Mesenteric fat pad (tissue), 1 donor: ENCODE measurements around the gene LCP1. TPM values are rescaled to one million over a fixed set of nuclear protein-coding genes. Genes with fewer than 3 reads are reported as not detected.
"Not testable (repeated sequence)": the region's sequence is repeated elsewhere in the genome, so short reads cannot be mapped to it uniquely, and the experiment has no call there.

Source experiments
- DNase-seq: peaks from one replicate; pipeline ENCODE4 v3.0.0-alpha.2; 2020; ENCODE audit warnings: low spot score
- long read RNA-seq: library from polyadenylated mRNA; unstranded; transcript quantifications from one replicate; pipeline ENCODE4 v2.0.0, GENCODE V29; 2020
- total RNA-seq: library from RNA; stranded (reverse); fragmentation: NEBNext Ultra II Directional; extraction: Animal tissue kit (Norgen Biotek cat#: 25700); gene quantifications from one replicate; pipeline ENCODE4 v1.2.1, GENCODE V29; 2021
- donor health status: DM: yes; HTN: yes; CAD: no.

LCP1 gene, protein sequence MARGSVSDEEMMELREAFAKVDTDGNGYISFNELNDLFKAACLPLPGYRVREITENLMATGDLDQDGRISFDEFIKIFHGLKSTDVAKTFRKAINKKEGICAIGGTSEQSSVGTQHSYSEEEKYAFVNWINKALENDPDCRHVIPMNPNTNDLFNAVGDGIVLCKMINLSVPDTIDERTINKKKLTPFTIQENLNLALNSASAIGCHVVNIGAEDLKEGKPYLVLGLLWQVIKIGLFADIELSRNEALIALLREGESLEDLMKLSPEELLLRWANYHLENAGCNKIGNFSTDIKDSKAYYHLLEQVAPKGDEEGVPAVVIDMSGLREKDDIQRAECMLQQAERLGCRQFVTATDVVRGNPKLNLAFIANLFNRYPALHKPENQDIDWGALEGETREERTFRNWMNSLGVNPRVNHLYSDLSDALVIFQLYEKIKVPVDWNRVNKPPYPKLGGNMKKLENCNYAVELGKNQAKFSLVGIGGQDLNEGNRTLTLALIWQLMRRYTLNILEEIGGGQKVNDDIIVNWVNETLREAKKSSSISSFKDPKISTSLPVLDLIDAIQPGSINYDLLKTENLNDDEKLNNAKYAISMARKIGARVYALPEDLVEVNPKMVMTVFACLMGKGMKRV
- total RNA-seq: 195 TPM
- long read RNA-seq, transcript LCP1-201 (16 exons, 3,787 nt): major isoform, 34 of 80 reads
- long read RNA-seq, partial matches to known transcripts: 20 of 80 reads
- long read RNA-seq, other reads (novel, unspliced or antisense): 22 of 80 reads

DNA sequence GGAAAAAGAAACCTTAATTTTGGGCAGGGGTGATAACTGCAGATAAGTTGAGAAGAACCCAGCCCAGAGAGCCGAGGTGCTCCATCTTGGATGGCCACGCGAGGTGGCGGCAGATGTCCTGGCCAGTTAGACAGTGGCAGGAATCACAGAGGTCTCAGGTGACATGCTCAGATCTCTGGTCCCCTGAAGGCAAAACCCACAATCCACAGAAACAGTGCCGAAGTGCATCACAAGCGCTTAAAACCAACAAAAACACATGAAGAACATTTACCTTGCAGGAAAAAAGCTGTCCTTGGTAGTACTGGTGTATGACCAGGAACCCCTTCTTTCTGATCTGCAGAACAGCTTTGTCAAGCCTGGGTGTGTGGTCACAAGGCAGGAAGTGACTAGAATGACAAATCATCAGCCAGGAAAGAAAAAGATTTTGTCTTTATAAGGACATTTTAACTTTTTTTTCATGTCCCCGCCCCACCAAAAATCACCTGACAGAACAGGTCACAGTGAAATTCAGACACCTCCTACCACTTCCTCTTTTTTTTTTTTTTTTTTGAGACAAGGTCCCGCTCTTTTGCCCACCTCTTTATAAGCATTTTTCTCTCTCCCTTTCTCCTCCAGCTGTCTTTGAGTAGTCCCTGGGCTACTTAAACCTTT lies at the start of gene LCP1:
TSS of gene LCP1 (minus strand) at position 338 of the 651 bp plus-strand sequence. CDS start 22,515 bp downstream, outside the sequence.
- no peak for DNase-seq

DNA sequence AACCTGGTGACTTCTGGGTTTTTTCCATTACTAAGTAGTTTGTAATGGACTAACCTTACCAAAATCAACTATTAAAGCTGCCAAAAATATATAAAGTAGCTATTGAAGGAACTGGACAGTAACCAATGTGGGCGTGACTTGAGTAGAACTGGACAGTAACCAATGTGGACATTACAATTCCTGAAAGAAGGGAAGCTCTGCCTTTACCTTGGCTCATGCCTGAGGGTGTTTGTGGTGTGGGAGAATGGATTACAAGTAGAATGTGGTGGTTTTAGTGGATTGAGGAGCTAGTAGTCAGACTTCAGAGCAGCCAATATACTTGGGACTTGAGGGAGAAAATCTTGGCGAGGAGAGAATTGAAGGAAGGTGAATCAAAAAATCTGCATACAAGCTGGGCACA lies 47.3 kb upstream of the LCP1 start:
- DNase-seq: no peak

DNA sequence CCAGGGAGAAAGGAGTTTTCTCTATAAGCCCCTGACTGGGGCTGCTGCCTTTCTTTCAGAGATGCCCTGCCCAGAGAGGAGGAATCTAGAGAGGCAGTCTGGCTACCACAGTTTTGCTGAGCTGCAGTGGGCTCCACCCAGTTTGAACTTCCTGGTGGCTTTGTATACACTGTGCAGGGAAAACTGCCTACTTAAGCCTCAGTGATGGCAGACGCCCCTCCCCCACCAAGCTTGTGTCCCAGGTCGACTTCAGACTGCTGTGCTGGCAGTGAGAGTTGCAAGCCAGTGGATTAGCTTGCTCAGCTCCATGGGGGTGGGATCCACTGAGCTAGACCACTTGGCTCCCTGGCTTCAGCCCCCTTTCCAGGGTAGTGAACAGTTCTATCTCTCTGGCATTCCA lies 38.3 kb upstream of the LCP1 start:
- DNase-seq: not testable (repeated sequence)

DNA sequence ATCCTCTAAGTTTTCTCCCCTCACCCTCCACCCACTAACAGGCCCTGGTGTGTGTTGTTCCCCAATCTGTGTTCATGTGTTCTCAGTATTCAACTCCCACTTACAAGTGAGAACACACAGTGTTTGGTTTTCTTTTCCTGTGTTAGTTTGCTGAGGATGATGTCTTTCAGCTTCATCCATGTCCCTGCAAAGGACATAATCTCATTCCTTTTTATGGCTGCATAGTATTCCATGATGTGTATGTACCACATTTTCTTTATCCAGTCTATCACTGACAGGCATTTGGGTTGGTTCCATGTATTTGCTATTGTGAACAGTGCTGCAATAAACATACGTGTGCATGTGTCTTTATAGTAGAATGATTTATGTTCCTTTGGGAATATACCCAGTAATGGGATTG lies 32.8 kb upstream of the LCP1 start:
- not testable (repeated sequence) for DNase-seq

DNA sequence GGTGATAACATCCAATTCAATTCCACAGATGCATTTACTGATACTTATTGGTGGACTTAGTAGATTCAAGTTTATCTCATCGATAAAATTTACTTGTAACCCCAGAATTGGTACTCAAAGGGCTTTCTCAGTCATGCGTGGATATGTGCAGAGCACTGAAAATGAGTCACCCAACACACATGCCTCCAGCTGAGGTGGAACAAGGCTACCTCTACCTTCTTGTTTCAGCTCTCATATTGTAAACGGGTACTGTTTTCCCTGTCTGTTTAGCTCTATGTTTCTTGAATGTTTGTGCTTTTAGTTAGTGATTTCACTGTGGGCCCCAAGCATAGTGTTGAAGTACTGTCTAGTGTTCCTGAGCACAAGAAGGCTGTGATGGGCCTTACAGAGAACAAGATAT lies 31.3 kb upstream of the LCP1 start:
- no peak for DNase-seq

DNA sequence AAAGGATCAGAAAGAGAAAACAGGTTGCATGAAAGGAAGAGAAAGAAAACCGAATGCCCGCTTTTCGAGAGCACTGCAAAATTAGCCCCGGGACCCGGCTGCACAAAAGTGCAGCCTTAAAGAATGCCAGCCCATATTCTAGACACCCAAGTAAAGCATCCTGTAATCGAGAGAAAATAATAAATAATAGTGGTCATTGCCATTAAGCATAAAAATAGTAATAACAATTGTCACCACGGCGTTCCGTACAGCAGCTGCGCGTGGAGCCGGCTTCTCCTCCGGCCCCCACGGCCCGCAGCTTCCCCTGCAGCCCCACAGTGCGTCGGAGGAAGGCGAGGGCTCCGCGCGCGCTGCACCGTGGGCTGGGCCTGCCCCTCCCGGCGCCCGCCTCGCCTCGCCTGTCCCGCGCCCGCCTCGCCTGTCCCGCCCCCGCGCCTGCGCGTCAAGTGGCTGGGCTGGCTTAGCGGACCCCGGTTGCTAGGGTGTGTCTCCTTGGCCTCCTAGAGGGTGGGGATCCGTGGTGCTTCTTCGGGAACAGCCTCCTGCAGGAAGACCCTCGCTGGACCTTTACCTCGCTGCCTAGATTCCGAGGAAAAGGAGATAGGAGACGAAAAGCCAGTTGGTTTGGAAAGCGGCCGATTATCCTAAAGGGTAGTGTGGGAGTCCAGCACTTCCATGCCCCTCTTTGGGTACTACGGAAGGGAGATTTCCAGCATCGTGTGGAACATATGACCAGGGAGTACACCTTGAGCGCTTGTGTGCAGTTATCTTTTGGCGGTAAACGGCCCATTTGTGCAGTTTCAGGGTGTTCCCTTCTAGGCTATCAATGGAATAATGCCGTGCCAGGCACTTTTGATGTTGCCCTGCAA lies 29.7 kb upstream of the LCP1 start, which contains the start of gene LRRC63:
TSS of gene LRRC63 (plus strand) at position 446 of the 869 bp plus-strand sequence. CDS start 1,107 bp downstream, outside the sequence.
- peak; percentile 94 for DNase-seq

DNA sequence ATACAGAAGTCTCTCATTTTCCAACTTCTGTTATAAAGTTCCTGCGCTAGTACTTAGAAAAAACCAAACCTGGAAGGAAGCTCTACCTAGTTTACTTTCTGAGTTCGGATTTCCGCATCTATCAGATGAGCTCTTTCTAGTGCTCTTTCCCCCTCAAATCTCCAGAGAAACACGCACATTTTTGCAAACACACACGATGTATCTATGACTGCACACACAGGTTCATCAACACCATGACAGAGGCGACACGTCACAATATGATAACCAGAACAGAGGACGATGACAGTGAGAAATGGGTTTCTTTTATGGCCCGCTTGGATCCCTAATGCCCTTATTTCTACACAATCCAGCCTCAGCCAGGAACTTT lies 29.1 kb upstream of the LCP1 start:
- no peak for DNase-seq

DNA sequence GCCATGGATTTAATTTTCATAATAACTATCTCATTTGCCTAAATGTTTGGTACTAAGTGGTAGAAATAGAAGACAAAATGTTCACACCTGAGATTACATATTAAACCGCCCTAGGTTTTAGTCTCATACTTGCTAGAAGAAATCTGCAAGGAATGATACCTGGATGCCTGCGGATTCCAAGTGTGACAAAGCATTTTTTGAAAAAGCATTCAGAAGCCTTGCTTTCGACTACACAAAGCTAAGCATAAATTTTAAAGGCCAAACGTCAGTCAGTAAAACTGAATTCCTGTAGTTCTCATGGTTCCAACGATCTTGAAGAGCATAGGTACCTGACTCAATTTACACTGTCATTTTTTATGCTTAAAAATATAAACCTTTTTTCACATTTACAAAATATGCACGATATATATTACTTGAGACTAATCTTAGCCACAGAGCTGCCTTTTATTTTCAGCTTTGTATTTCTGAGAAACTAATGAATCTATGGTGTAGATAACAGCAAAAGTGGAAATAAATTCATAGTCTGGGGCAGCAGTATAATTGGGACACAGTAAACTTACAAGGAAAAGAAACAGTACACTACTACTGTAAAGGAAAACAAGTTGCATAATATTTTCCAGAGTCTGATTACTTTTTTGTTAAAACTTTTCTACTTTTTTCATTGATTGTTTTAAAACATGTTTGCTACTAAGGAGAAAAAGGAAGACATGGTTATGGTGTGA lies 28.5 kb upstream of the LCP1 start:
- DNase-seq: no peak

DNA sequence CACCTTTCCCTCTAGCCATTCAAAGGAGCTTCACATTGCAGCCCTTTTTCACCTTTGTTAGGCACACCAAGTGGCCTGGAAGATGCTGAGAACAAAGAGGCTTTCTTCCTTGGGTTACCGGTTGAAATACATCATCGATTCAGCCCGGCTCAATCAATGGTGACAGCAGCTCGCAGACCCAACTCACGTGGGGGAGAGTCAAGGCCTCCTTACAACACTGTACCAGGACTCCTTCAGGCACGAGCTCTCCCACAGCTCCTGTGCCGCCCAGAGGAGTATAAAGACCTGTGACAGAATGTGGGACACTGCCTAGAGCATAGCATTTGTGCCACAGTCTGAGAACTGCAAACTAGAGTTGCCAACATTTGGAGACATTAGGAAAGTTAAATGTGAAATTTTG lies 25.9 kb upstream of the LCP1 start:
- no peak for DNase-seq

DNA sequence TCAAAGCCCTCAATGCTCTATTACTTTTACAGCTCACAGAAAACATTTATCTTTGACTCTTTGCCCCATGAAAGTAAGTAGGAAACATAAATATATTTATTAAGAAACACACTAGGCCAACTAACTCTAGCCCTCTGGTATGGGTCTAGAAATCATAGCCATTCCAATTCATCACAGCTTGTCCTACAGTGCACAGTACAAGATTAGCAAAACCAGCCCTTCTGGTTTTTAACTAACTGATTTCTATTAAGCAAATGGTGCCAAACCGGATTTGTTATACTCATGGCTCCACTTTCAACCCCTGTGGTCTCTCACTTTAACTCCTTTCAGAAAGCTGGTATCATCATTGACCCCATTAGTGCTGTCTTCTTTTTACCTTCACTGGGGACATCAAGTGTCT lies 24.2 kb upstream of the LCP1 start:
- no peak for DNase-seq

DNA sequence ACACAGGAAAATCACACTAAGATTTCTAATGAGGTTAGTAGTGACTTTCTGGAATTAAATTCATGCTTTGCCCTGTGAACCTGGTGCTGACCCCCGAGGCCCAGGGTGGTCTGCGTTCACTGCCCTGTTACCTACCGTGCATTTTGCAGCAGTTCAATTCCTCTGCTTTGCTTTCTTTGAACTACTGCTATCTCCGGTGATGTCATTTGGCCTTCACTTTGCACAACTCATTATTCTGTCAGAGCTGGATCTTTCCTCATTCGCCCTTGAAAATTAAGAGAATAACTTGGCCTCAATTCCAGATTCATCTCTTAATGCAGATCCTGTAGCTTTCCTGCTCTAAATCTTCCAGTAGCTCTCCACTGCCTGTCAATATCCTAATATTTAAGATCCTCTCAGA lies 21.0 kb upstream of the LCP1 start:
- DNase-seq: no peak

DNA sequence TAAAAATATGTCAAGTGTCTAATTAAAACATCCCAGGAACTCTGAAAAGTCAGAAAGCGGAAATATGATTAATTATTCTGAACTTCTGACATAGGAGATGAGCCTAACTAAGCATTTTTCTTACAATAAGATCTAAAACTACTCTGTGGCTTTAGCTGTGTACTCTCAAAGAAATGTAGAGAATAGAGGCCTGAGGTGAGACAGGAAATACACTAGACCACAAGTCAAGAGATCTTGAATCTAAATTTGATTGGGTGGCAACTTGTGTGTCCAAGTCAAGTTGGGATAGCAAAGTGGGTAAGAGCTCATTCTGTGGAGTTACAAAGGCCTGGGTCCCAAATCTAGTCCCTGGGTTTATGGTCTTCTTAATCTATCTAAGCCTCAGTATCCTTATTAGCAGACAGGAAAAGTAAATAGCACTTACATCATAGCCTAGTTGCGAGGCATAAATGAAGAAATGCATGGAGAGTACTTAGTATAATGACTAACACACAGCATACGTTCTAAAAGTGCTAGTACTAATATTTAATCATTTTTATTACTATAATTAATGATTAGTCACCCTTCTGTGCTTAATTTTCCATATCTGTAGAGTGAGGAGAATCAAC lies 20.3 kb upstream of the LCP1 start:
- no peak for DNase-seq

DNA sequence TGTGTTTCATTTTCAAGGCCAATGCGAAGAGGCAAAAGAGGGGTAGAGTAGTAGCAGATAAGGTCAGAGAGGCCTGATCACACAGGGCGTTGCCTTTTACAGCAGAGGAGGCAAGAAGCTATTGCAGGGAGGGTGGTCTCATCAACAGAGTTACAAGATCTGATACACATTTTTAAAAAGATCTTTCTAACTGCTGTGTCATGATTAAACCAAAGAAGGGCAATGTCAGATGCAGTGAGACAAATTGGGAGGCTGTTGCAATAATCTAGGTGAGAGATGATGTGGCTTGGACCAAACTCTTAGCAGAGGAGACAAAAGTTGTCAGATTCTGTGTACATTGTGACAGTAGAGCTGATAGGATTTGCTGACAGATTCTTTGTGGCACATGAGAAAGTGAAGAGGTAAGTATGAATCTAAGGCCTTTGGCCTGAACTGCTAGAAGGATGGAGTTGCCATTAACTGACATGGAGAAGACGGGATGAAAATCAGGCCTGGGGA lies 16.8 kb upstream of the LCP1 start:
- DNase-seq: no peak

DNA sequence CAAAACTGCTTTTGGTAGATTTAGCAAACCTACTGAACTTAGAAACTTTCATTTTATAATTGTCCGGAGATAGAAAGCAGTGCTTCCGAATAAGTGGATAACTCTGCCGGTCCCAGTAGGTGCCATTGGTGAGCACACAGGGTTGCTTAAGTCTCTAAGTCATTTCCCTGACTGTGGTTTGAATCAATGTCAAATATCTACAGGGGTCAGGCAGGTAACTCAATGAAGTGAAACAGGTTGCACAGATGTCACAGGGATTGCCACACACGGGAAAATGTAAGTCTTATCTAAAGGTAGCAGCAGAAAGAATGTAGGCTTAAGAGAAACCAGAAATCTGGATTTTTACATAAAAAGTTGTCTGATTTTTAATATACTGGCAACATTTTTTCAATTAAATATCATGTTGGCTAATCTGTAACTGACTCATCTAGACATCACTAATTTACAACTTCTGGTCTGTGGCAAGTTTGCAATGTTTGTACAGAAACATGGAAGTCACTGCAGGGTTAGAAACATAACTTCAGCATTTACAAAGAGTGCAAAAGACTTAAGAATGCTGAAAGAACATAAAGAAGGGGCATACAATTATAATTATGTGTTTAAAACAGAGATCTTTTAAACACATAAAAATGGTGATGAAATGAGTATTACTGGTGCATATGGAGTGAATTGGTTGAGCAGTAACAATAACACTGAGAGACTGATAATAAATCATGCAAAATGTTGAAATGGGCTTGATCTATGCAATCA lies 15.5 kb upstream of the LCP1 start:
- no peak for DNase-seq

DNA sequence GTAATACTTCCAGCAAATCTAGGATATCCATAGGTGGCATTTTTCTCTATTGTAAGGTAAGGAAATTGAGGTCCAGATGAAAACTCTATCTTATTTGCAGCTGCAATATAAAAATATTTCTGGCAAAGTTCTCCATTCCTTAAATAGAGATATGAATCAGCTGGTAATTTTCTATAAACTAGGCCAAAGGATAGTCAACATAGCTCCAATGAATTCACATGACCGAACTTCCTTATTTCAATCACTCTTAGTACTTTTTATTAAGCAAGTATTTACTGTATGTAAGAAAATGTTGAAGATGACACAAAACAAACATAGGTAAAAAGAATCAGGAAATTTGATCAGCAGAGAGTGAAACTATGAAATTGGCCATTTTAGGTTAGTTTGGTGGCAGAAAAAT lies 13.0 kb upstream of the LCP1 start:
- DNase-seq: no peak

DNA sequence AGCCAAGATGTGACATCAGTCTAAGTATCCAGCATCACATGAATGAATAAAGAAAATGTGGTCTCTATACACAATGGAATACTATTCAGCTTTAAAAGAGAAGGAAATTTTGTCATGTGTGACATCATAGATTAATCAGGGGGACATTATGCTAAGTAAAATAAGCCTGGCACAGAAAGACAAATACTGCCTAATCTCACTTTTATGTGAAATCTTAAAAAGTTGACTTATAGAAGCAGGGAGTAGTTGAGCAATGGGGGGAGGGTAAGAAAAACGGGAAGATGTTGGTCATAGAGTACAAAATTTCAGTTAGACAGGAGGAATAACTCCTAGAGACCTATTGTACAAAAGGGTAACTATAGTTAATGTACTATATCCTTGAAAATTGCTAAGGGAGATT lies 10.4 kb upstream of the LCP1 start:
- no peak for DNase-seq

DNA sequence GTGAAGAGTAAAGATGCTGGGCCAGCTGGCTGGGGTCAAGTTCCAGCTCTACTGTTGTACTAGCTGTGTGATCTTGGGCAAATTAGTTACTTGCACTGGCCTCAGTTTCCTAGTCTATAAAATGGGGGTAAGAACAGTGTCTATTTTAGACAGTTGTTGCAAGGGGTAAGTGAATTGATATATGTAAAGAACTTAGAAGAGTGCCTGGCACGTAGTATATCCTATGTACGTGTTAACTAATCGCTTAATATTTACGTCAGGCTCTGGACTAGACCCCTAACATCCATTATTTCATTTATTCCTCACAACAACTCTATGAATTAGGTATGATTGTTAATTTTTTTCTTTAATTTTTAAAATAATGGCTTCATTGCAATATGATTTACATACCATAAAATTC lies 3.7 kb upstream of the LCP1 start:
- DNase-seq: no peak

DNA sequence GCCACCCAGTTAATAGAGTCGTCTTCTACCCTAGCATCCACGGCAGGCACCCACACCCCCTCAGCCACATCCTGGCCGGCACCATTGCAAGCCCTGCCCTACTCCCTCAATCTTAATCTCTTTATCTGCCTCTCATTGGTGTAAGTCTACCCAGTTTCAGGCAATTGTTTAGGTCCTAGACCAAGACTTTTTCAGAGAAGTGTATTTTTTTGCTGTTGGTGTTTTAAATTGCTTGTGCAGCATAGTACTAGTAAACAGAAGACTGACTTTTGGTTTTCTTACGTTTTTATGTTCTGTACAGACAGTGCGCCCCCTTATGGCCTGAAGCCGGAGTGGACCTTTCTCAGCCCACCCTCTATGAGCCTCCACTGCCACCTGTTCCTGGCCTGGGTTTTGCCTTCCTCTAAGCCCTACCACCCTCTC lies 2.3 kb upstream of the LCP1 start:
- no peak for DNase-seq
